Natural killer cell treated with Interleukin-12 subunit alpha and Interleukin-12 subunit beta and Interleukin-15 and Interleukin-18, amount 100 ng/mL, for 72 hours (primary cell): Measurements from ENCODE around the gene EMB. TPM values are rescaled to one million over a fixed set of nuclear protein-coding genes. Genes with fewer than 3 reads are reported as not detected.

Experiments used
- total RNA-seq, 2 donors: library from RNA; stranded (reverse); gene quantifications; one replicate each; pipeline ENCODE4 v1.2.3, GENCODE V29; 2022

Gene EMB
- total RNA-seq, 2 donors from 2014 or later, result 70.5 to 103 TPM

Other genes with a start within 250 kb of the EMB start
- gene PARP8, start 225.3 kb upstream of the EMB start, total RNA-seq, result 10 to 100 TPM; 58.2 to 62.5 TPM